Measurements from ENCODE around the gene ZNF622. TPM values are rescaled to one million over a fixed set of nuclear protein-coding genes. Genes with fewer than 3 reads are reported as not detected.
A peak's percentile ranks its signal among the peaks of the same experiment; 100 is the strongest.

The ZNF622 gene
- total RNA-seq, result 44.0 and 47.4 TPM in 2 replicates

GRCh38 chr5:16465544-16466432 is at the start of gene ZNF622:
TSS of gene ZNF622 (minus strand) at chr5:16465800. CDS start at chr5:16465665, 135 bp downstream.
- TF ChIP-seq CTCF (IDR thresholded peaks at IDR 0.05; ENCODE audit: insufficient read depth, low read depth, low read length), result no peak
- H3K4me3 ChIP-seq (ENCODE audit: low read depth, low read length), result peak within 1 kb of the TSS; percentile 95
- peak; percentile 90 for DNase-seq (ENCODE audit: low read depth)

GRCh38 chr5:16510098-16510497 is 44.5 kb upstream of the ZNF622 start:
- no peak for DNase-seq (ENCODE audit: low read depth)
- no peak for TF ChIP-seq CTCF (IDR thresholded peaks at IDR 0.05; ENCODE audit: insufficient read depth, low read depth, low read length)
- H3K4me3 ChIP-seq (ENCODE audit: low read depth, low read length), result no peak overlapping the region

GRCh38 chr5:16508730-16509531 is 43.3 kb upstream of the ZNF622 start:
- no peak for TF ChIP-seq CTCF (IDR thresholded peaks at IDR 0.05; ENCODE audit: insufficient read depth, low read depth, low read length)
- no peak overlapping the region for H3K4me3 ChIP-seq (ENCODE audit: low read depth, low read length)
- DNase-seq (ENCODE audit: low read depth), result peak; percentile 19

GRCh38 chr5:16507716-16508115 is 42.1 kb upstream of the ZNF622 start:
- no peak for TF ChIP-seq CTCF (IDR thresholded peaks at IDR 0.05; ENCODE audit: insufficient read depth, low read depth, low read length)
- no peak for DNase-seq (ENCODE audit: low read depth)
- H3K4me3 ChIP-seq (ENCODE audit: low read depth, low read length), result no peak overlapping the region

GRCh38 chr5:16505904-16506303 is 40.3 kb upstream of the ZNF622 start:
- no peak for TF ChIP-seq CTCF (IDR thresholded peaks at IDR 0.05; ENCODE audit: insufficient read depth, low read depth, low read length)
- H3K4me3 ChIP-seq (ENCODE audit: low read depth, low read length), result no peak overlapping the region
- no peak for DNase-seq (ENCODE audit: low read depth)

- no peak for TF ChIP-seq CTCF (IDR thresholded peaks at IDR 0.05; ENCODE audit: insufficient read depth, low read depth, low read length)
- no peak for DNase-seq (ENCODE audit: low read depth)
- H3K4me3 ChIP-seq (ENCODE audit: low read depth, low read length), result no peak overlapping the region
Measured at GRCh38 chr5:16505140-16505891, 39.7 kb upstream of the ZNF622 start.
